ENCODE data around the gene CLEC1B. TPM values are rescaled to one million over a fixed set of nuclear protein-coding genes. Genes with fewer than 3 reads are reported as not detected.
A peak's percentile ranks its signal among the peaks of the same experiment; 100 is the strongest.
"Not testable (repeated sequence)": the region's sequence is repeated elsewhere in the genome, so short reads cannot be mapped to it uniquely, and the experiment has no call there.

CLEC1B gene
- total RNA-seq, 2 experiments from 2014 or later, result not detected

GRCh38 chr12:9961106-9961505, 37.8 kb downstream of the CLEC1B start:
- no peak overlapping the region for H3K27ac Mint-ChIP-seq
- no peaks in the 10 kb centered on the region for H3K9me3 Mint-ChIP-seq
- no peaks in the 10 kb centered on the region for H3K27me3 Mint-ChIP-seq
- peaks cover 41% of the 10 kb centered on the region for H3K4me1 Mint-ChIP-seq
- DNase-seq, result no peak
- no peaks in the 10 kb centered on the region for H3K36me3 Mint-ChIP-seq (ENCODE audit: low read depth)
- CTCF ChIA-PET, result no interaction called here
- POLR2A ChIA-PET, result no interaction called here
- no peak overlapping the region for H3K4me3 Mint-ChIP-seq

- CTCF ChIA-PET, result interaction anchor here (1.4 kb wide), 1 partner anchor 146 kb away, joined by 6 read pairs; no protein-coding TSS in a partner anchor
- Mint-ChIP-seq H3K36me3 (ENCODE audit: low read depth) (no peaks in the 10 kb centered on the region), H3K27ac (no peak overlapping the region), H3K9me3 (no peaks in the 10 kb centered on the region), H3K4me3 (no peak overlapping the region), H3K27me3 (no peaks in the 10 kb centered on the region), H3K4me1 (peaks cover 46% of the 10 kb centered on the region)
- DNase-seq, result no peak
- POLR2A ChIA-PET, result no interaction called here
Observed at GRCh38 chr12:9960590-9960989, 38.3 kb downstream of the CLEC1B start.

GRCh38 chr12:9957834-9958233, 41.1 kb downstream of the CLEC1B start:
- Mint-ChIP-seq H3K36me3 (ENCODE audit: low read depth) (no peaks in the 10 kb centered on the region), H3K9me3 (no peaks in the 10 kb centered on the region), H3K27me3 (peaks cover 1% of the 10 kb centered on the region), H3K4me3 (no peak overlapping the region), H3K4me1 (peaks cover 49% of the 10 kb centered on the region), H3K27ac (peak overlapping the region; percentile 2)
- CTCF ChIA-PET, result interaction anchor here (1.0 kb wide), 1 partner anchor 11 kb away, joined by 3 read pairs; no protein-coding TSS in a partner anchor
- POLR2A ChIA-PET, result no interaction called here
- DNase-seq, result peak; percentile 16

GRCh38 chr12:9952954-9953729, 45.8 kb downstream of the CLEC1B start:
- H3K4me3 Mint-ChIP-seq; H3K27ac Mint-ChIP-seq; POLR2A ChIA-PET; DNase-seq; H3K36me3 Mint-ChIP-seq (ENCODE audit: low read depth); H3K9me3 Mint-ChIP-seq; H3K27me3 Mint-ChIP-seq; CTCF ChIA-PET: not testable (repeated sequence)
- peaks cover 64% of the 10 kb centered on the region for H3K4me1 Mint-ChIP-seq

- H3K4me1 Mint-ChIP-seq, result peaks cover 59% of the 10 kb centered on the region
- POLR2A ChIA-PET, result no interaction called here
- H3K27me3 Mint-ChIP-seq, result peaks cover 1% of the 10 kb centered on the region
- H3K4me3 Mint-ChIP-seq, result peak overlapping the region; percentile 32
- no peaks in the 10 kb centered on the region for H3K9me3 Mint-ChIP-seq
- peak overlapping the region; percentile 82 for H3K27ac Mint-ChIP-seq
- DNase-seq, result peak; percentile 67
- CTCF ChIA-PET, result interaction anchor here (1.4 kb wide), 1 partner anchor 137 kb away, joined by 4 read pairs; no protein-coding TSS in a partner anchor
- peaks cover 2% of the 10 kb centered on the region for H3K36me3 Mint-ChIP-seq (ENCODE audit: low read depth)
Observed at GRCh38 chr12:9951026-9951675, 47.8 kb downstream of the CLEC1B start.

- DNase-seq, result peak; percentile 40
- peak overlapping the region; percentile 63 for H3K27ac Mint-ChIP-seq
- H3K9me3 Mint-ChIP-seq, result no peaks in the 10 kb centered on the region
- H3K4me3 Mint-ChIP-seq, result peak overlapping the region; percentile 1
- ChIA-PET CTCF (no interaction called here), POLR2A (no interaction called here)
- H3K27me3 Mint-ChIP-seq, result peaks cover 3% of the 10 kb centered on the region
- H3K36me3 Mint-ChIP-seq (ENCODE audit: low read depth), result peaks cover 2% of the 10 kb centered on the region
- H3K4me1 Mint-ChIP-seq, result peaks cover 58% of the 10 kb centered on the region
Observed at GRCh38 chr12:9948606-9949296, 50.2 kb downstream of the CLEC1B start.

- CTCF ChIA-PET, result no interaction called here
- peaks cover 7% of the 10 kb centered on the region for H3K27me3 Mint-ChIP-seq
- no peak overlapping the region for H3K4me3 Mint-ChIP-seq
- POLR2A ChIA-PET, result no interaction called here
- peaks cover 2% of the 10 kb centered on the region for H3K36me3 Mint-ChIP-seq (ENCODE audit: low read depth)
- no peak overlapping the region for H3K27ac Mint-ChIP-seq
- no peaks in the 10 kb centered on the region for H3K9me3 Mint-ChIP-seq
- H3K4me1 Mint-ChIP-seq, result peaks cover 65% of the 10 kb centered on the region
- DNase-seq, result no peak
Observed at GRCh38 chr12:9947674-9948073, 51.2 kb downstream of the CLEC1B start.

GRCh38 chr12:9944391-9944790, 54.5 kb downstream of the CLEC1B start:
- H3K4me3 Mint-ChIP-seq, result no peak overlapping the region
- H3K27ac Mint-ChIP-seq, result no peak overlapping the region
- H3K9me3 Mint-ChIP-seq, result no peaks in the 10 kb centered on the region
- no peak for DNase-seq
- H3K27me3 Mint-ChIP-seq, result peaks cover 28% of the 10 kb centered on the region
- ChIA-PET POLR2A (no interaction called here), CTCF (interaction anchor here (0.6 kb wide), 1 partner anchor 81 kb away, joined by 4 read pairs; no protein-coding TSS in a partner anchor)
- H3K36me3 Mint-ChIP-seq (ENCODE audit: low read depth), result no peaks in the 10 kb centered on the region
- H3K4me1 Mint-ChIP-seq, result peaks cover 48% of the 10 kb centered on the region

- peaks cover 28% of the 10 kb centered on the region for H3K27me3 Mint-ChIP-seq
- POLR2A ChIA-PET, result no interaction called here
- H3K9me3 Mint-ChIP-seq, result no peaks in the 10 kb centered on the region
- CTCF ChIA-PET, result no interaction called here
- H3K4me3 Mint-ChIP-seq, result peak overlapping the region; percentile 64
- H3K36me3 Mint-ChIP-seq (ENCODE audit: low read depth), result no peaks in the 10 kb centered on the region
- peak overlapping the region; percentile 0 for H3K27ac Mint-ChIP-seq
- peaks cover 36% of the 10 kb centered on the region for H3K4me1 Mint-ChIP-seq
- DNase-seq, result peak; percentile 11
Observed at GRCh38 chr12:9943240-9943639, 55.7 kb downstream of the CLEC1B start.

Other genes starting within 250 kb of the CLEC1B start
- gene CD69, start 238.2 kb downstream of the CLEC1B start, total RNA-seq, result 10 to 100 TPM; 71.6 to 82.4 TPM
- under 1 TPM; 0.19 to 0.20 TPM for gene KLRF1, start 171.6 kb downstream of the CLEC1B start, total RNA-seq
- 10 to 100 TPM; 53.7 to 61.4 TPM for gene CLEC2B, start 129.8 kb downstream of the CLEC1B start, total RNA-seq
- under 1 TPM in 1 of 2 experiments, not detected in 1; 0.29 TPM for gene KLRF2, start 117.6 kb downstream of the CLEC1B start, total RNA-seq
- gene CLEC2A, start 66.8 kb downstream of the CLEC1B start, total RNA-seq, result not detected
- under 1 TPM; 0.52 to 0.83 TPM for gene CLEC12A, start 27.7 kb downstream of the CLEC1B start, total RNA-seq
- under 1 TPM in 1 of 2 experiments, not detected in 1; 0.19 TPM for gene CLEC12B, start 11.5 kb upstream of the CLEC1B start, total RNA-seq
- not detected for gene CLEC9A, start 31.6 kb upstream of the CLEC1B start, total RNA-seq
- not detected for gene CLEC1A, start 99.9 kb upstream of the CLEC1B start, total RNA-seq
- gene CLEC7A, start 131.1 kb upstream of the CLEC1B start, total RNA-seq, result not detected
- gene OLR1, start 173.0 kb upstream of the CLEC1B start, total RNA-seq, result not detected
- gene TMEM52B, start 179.9 kb upstream of the CLEC1B start, total RNA-seq, result not detected
- 1 to 10 TPM; 5.5 to 6.3 TPM for gene GABARAPL1, start 213.8 kb upstream of the CLEC1B start, total RNA-seq

Data from activated CD4-positive, alpha-beta T cell treated with anti-CD3 and anti-CD28 coated beads, Interleukin-2, amount 10 ng/mL, durations not matched to agents 7 days and 5 days (primary cell).